IPS-NIHi11 (cell line): Measurements from ENCODE around the gene LMTK2.

Experiments used
- DNase-seq: peaks from one replicate; pipeline ENCODE4 v3.0.0; 2012; ENCODE audit warnings: mixed read lengths, low spot score

The LMTK2 gene

GRCh38 chr7:98175260-98175940 is 68.7 kb downstream of the LMTK2 start:
- no peak for DNase-seq

GRCh38 chr7:98177553-98177952 is 70.9 kb downstream of the LMTK2 start:
- no peak for DNase-seq

DNA sequence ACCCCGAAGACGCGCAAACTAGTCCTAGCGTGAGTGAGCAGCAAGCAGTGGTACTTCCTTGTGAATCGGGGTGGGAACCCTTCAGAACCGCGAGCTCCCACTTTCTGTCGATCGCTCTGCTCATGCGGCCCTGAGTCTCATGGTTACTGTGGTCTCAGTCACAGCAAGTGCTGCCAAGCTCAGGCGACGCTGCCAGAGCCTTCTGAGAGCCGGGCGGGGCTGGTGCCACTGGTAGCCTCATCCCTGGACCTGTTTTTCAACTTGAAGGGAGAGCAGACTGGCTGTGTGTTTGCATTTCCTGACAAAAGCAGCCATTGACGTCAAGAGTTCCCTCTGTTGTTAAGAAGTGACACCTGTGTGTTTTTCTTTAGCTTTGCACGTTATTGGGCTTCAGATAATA is 71.7 kb downstream of the LMTK2 start:
- no peak for DNase-seq

- no peak for DNase-seq
Observed at GRCh38 chr7:98178762-98179490, 72.3 kb downstream of the LMTK2 start.

- DNase-seq: no peak
Observed at GRCh38 chr7:98180751-98181150, 74.1 kb downstream of the LMTK2 start.

DNA sequence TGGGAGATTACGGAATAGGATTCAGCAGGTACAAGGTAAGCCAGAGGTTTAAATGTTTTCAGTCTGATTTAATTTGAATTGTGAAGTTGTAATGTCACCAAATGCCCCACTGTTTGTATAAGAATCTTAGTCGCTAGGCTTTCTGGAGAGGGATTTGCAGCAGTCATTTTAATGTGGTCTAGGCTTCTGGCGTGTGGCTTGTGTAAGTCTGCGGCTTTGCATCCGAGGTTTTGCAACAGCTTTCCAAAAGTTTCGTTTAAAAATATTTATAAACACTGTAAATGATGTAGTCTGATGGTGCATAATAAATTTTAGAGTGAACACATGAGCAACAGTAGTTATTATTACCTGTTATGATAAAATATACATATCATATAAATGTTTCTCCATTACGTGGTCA is 78.4 kb downstream of the LMTK2 start:
- no peak for DNase-seq

DNA sequence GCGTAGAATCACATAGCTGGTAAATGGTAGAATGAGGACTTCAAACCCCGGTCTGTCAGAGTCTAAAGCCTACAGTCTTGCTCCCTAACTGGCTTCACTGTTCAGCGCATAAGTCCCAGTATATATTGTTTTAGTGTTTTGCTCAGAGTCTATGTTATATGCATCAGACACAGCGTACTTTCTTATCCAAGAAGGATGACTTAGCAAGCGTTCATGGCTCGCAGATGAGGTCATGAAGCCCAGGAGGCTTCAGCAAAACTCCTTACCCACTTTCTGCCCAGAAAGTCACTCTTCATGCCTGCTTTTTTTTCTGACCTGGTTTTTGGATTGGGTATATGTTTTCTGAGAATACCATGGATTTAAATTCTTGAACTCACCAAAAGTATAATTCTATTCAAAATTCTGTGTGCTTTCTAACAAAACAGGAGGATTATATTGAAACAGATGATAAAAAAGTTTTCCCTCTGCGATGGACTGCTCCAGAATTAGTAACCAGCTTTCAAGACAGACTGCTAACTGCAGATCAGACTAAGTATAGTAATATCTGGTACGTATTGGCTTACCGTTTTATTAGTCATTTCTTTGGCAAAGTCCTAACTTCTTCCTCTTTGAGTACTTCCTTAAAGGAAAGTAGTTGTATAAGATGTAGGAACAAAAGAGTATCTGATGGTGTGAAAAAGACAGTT is 79.9 kb downstream of the LMTK2 start:
- DNase-seq: no peak

DNA sequence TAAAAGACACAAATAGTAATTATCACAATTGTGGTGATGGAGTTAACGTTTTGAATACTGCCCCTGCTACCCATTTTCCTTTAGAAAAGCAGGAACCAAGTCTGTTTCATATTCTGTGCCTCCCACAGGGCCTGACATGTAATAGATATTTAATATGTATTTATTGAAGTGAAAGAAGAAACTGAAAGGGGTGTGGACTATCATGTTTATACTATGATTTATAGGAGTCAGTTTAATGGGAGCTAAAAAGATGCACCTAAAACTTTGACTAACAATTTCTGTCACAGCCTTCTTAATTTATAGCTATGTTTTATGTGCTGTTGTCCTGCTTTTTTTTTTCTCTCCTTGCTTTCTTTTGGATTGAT is 80.5 kb downstream of the LMTK2 start:
- no peak for DNase-seq

GRCh38 chr7:98189559-98189958 is 82.9 kb downstream of the LMTK2 start:
- DNase-seq: no peak

GRCh38 chr7:98191668-98192431 is 85.2 kb downstream of the LMTK2 start:
- DNase-seq: no peak

- no peak for DNase-seq
Observed at GRCh38 chr7:98192781-98193457, 86.3 kb downstream of the LMTK2 start.

- no peak for DNase-seq
Observed at GRCh38 chr7:98193474-98194180, 87.0 kb downstream of the LMTK2 start.

DNA sequence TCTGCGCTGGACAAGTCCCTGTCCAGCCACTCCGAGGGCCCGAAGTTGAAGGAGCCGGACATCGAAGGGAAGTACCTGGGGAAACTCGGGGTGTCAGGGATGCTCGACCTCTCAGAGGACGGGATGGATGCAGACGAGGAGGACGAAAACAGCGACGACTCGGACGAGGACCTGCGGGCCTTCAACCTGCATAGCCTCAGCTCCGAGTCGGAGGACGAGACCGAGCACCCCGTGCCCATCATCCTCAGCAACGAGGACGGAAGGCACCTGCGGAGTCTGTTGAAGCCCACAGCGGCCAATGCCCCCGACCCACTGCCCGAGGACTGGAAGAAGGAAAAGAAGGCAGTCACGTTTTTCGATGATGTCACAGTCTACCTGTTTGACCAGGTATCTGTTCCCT is 87.5 kb downstream of the LMTK2 start:
- no peak for DNase-seq

DNA sequence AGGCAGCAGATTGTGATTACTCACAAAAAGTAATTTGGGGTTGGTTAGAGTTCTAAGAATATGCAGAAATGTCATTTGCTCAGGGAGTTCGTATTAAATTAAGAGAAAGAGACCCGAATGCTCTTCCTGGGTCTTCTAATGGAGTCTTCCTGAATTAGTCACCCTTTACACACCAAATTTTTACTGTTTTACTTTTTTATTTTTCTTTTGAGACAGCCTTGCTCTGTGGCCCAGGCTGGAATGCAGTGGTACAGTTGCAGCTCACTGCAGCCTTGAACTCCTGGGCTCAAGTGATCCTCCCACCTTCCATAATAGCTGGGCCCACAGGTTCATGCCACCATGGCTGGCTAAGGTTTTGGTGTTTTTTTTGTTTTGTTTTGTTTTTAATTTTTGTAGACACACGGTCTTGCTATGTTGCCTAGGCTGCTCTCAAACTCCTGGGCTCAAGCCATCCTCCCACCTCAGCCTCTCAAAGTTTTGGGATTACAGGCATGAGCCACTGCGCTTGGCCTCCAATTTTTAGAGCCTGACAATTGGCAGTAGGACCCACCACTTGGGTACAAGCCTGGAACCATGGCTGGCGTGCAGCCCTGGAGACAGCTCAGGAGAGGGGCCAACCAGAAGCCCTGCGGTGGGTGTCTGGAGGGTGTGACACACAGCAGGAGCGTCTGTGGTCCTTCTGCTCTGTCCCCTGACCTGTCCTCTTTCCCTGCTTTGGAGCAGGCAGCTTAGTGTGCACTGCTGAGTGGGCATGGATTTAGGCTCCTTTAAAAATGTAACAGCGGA is 88.2 kb downstream of the LMTK2 start:
- no peak for DNase-seq

DNA sequence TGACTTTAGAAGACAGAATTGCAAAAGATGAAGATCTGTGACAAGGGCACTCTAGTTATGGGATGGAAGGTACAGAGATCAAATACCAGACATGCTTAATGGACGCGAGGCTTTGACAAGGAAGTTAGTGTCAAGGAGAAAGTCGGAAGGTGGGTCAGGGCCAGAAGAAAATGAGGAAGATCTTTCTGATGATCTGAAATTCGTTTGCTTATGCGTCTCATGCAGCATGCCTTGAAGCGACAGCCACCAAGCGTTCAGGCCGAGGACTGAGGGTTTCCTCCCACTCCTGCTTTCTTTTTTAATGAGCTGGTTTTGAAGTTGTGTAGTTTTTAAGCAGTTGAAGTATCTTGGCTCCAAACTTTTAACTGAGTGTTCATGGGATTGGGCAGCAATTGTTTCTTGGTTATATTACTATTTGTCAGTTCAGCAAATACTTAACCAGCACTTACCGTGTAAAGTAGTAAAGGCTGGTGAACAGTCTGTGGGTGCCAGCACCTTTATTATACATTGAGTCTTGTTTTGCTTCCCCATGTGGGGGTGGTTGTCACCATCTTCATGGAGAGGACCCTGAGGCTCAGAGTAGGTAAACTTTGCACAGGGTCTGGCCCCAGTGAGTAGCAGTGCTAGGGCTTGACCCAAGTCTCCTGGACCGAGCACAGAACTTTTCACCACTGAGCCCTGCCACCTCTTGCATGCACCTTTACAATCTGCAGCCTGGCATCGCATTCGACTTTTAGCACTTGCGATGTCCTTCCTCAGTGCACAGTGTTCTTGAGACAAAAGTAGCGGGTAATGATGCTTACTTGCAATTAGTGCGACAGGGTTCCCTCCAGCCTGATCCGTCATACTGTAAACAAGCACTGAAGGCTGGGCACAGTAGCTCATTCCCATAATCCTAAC is 90.3 kb downstream of the LMTK2 start:
- DNase-seq: no peak

- no peak for DNase-seq
Observed at GRCh38 chr7:98199131-98199530, 92.5 kb downstream of the LMTK2 start.

- no peak for DNase-seq
Observed at GRCh38 chr7:98200364-98200763, 93.7 kb downstream of the LMTK2 start.

DNA sequence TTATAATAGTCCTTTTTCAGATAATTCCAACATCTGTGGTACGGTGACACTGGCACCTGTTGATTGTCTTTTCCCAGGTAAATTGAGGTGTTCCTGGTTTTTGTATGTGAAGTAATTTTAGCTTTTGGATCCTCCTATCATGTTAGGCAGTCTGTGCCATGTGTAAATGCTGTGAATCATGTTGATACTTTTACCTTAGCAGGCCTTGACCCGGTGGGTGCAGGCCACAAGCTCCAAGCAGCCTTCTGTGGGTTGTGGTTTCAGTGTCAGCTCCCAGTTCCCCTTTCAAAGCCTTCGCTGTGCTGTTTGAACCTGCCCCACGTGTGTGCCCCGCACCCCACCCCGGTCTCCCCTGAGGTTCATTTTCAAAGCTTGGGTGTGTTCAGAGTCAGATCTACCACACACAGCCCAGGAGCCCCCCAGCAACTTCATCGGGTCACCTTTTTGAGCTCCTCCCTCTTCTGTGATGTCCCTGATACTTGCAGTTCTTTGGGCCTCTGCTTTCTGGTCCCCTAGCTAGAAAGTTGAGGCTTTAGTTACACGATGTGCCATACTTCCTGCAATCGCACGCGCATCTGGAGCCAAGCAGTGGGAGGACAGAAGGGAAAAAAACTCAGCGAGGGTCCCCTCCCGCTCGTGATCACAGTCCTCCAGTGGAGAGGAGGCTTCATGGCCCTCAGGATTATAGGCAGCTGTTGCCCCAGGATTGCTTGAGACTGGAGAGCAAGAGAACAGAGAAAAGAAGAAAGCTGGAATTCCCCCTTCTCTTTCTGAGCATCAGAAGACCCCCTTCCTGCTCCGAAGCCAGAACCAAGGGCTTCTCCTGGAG is 95.9 kb downstream of the LMTK2 start:
- no peak for DNase-seq
